ENCODE results near the gene TXNDC11.

The TXNDC11 gene

DNA sequence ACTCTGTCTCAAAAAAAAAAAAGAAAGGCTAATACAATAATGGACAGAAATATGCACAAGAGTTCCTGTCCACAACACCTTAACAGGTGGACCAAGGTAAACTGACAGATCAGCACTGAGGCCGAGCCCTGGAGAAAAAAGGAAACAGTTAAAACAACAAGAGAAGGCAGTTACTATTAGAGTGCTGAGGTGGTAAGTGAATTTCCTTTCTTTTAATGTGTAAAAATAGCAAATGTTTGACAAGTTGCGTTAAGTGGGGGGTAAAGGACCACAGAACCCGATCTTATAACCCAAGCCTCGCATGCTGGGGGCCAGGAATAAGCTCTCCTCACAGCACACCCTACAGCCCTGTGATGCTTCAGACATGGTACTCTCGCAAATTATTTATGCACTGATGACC is 24.8 kb downstream of the TXNDC11 start:
- H3K27me3 ChIP-seq (ENCODE audit: insufficient read depth, poor library complexity, severe bottlenecking): no peaks in the 10 kb centered on the region
- no peak for TF ChIP-seq GABPA (IDR thresholded peaks at IDR 0.05; ENCODE audit: low read depth)
- no peak for TF ChIP-seq POLR2AphosphoS5 (IDR thresholded peaks at IDR 0.05; ENCODE audit: low read depth)
- no peak for TF ChIP-seq SPI1 (IDR thresholded peaks at IDR 0.05; ENCODE audit: borderline replicate concordance, low read depth)
- TF ChIP-seq, protein P1, sequence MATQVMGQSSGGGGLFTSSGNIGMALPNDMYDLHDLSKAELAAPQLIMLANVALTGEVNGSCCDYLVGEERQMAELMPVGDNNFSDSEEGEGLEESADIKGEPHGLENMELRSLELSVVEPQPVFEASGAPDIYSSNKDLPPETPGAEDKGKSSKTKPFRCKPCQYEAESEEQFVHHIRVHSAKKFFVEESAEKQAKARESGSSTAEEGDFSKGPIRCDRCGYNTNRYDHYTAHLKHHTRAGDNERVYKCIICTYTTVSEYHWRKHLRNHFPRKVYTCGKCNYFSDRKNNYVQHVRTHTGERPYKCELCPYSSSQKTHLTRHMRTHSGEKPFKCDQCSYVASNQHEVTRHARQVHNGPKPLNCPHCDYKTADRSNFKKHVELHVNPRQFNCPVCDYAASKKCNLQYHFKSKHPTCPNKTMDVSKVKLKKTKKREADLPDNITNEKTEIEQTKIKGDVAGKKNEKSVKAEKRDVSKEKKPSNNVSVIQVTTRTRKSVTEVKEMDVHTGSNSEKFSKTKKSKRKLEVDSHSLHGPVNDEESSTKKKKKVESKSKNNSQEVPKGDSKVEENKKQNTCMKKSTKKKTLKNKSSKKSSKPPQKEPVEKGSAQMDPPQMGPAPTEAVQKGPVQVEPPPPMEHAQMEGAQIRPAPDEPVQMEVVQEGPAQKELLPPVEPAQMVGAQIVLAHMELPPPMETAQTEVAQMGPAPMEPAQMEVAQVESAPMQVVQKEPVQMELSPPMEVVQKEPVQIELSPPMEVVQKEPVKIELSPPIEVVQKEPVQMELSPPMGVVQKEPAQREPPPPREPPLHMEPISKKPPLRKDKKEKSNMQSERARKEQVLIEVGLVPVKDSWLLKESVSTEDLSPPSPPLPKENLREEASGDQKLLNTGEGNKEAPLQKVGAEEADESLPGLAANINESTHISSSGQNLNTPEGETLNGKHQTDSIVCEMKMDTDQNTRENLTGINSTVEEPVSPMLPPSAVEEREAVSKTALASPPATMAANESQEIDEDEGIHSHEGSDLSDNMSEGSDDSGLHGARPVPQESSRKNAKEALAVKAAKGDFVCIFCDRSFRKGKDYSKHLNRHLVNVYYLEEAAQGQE (IDR thresholded peaks at IDR 0.05; ENCODE audit: insufficient replicate concordance, low read depth): no peak
- H3K4me3 ChIP-seq (replicated peaks; ENCODE audit: insufficient read depth, low read length): no peak overlapping the region
- no peak overlapping the region for H3K27ac ChIP-seq (replicated peaks)
- DNase-seq (ENCODE audit: low read depth in 1 of 2, low spot score in 1 of 2): no peak

DNA sequence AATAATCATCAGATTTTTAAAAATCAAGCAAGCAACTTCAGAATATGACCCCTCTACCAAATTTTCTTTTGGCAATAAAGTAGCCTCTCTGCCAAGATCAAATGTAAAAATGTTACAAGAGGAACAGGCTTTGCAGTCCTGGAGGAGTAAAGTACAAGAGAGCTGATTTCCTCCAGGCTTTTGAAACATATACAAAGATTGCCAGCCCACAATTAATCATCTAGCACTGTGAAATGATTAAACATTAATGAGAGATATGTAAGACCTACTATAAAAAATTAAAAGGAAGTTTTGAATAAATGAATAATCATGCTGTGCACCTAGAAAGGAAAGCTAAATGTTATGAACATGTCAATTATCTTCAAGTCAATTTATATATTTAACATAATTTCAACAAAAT is 26.3 kb downstream of the TXNDC11 start:
- H3K27ac ChIP-seq (replicated peaks): no peak overlapping the region
- H3K4me3 ChIP-seq (replicated peaks; ENCODE audit: insufficient read depth, low read length): no peak overlapping the region
- DNase-seq (ENCODE audit: low read depth in 1 of 2, low spot score in 1 of 2): no peak
- no peak for TF ChIP-seq POLR2AphosphoS5 (IDR thresholded peaks at IDR 0.05; ENCODE audit: low read depth)
- TF ChIP-seq SPI1 (IDR thresholded peaks at IDR 0.05; ENCODE audit: borderline replicate concordance, low read depth): no peak
- TF ChIP-seq, protein P2, sequence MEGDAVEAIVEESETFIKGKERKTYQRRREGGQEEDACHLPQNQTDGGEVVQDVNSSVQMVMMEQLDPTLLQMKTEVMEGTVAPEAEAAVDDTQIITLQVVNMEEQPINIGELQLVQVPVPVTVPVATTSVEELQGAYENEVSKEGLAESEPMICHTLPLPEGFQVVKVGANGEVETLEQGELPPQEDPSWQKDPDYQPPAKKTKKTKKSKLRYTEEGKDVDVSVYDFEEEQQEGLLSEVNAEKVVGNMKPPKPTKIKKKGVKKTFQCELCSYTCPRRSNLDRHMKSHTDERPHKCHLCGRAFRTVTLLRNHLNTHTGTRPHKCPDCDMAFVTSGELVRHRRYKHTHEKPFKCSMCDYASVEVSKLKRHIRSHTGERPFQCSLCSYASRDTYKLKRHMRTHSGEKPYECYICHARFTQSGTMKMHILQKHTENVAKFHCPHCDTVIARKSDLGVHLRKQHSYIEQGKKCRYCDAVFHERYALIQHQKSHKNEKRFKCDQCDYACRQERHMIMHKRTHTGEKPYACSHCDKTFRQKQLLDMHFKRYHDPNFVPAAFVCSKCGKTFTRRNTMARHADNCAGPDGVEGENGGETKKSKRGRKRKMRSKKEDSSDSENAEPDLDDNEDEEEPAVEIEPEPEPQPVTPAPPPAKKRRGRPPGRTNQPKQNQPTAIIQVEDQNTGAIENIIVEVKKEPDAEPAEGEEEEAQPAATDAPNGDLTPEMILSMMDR (IDR thresholded peaks at IDR 0.05; ENCODE audit: insufficient read depth, low read length): no peak
- TF ChIP-seq, protein P1 (IDR thresholded peaks at IDR 0.05; ENCODE audit: insufficient replicate concordance, low read depth): no peak
- no peak for TF ChIP-seq GABPA (IDR thresholded peaks at IDR 0.05; ENCODE audit: low read depth)
- H3K27me3 ChIP-seq (ENCODE audit: insufficient read depth, poor library complexity, severe bottlenecking): no peaks in the 10 kb centered on the region

DNA sequence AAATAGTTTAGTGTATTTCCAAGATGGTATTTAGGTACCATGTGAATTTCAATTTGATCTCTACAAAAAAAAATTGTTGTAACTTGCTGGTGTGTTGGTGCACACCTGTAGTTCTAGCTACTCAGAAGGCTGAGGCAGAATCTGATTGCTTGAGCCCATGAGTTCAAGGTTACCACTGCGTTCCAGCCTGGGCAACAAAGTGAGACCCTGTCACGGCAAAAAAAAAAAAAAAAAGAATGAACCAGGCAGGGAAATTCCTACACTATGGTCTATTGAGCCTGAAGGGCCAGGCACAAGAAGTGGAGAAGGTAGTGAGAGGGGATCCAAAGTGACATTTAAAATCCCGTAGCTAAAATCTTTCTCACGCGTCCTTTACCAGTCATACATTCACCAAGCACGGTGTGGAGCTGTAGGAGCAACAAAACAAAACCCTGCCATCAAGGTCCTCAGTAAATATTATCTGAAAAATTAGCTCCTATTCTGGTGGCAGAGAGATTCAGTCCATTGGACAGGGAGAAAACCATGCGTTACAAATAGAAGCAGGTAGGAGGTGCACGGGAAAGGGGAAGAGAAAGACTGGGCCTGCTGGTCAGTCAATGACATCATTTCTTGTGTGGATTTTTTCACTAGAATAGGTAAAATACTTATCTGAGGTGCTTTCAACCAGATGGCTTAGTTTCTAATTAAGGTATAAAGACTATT is 27.3 kb downstream of the TXNDC11 start:
- no peak for TF ChIP-seq SPI1 (IDR thresholded peaks at IDR 0.05; ENCODE audit: borderline replicate concordance, low read depth)
- TF ChIP-seq POLR2AphosphoS5 (IDR thresholded peaks at IDR 0.05; ENCODE audit: low read depth): no peak
- TF ChIP-seq, protein P1 (IDR thresholded peaks at IDR 0.05; ENCODE audit: insufficient replicate concordance, low read depth): no peak
- TF ChIP-seq GABPA (IDR thresholded peaks at IDR 0.05; ENCODE audit: low read depth): no peak
- TF ChIP-seq, protein P2 (IDR thresholded peaks at IDR 0.05; ENCODE audit: insufficient read depth, low read length): no peak
- Histone ChIP-seq H3K27ac (replicated peaks) (no peak overlapping the region), H3K4me3 (replicated peaks; ENCODE audit: insufficient read depth, low read length) (no peak overlapping the region), H3K27me3 (ENCODE audit: insufficient read depth, poor library complexity, severe bottlenecking) (no peaks in the 10 kb centered on the region)
- no peak for DNase-seq (ENCODE audit: low read depth in 1 of 2, low spot score in 1 of 2)

Measured in HL-60 (cell line).